Glomerular endothelial cell (primary cell): ENCODE results near the gene CFC1. TPM values are rescaled to one million over a fixed set of nuclear protein-coding genes. Genes with fewer than 3 reads are reported as not detected.
"Not testable (repeated sequence)": the region's sequence is repeated elsewhere in the genome, so short reads cannot be mapped to it uniquely, and the experiment has no call there.

Experiments used
- DNase-seq: peaks from one replicate; pipeline ENCODE4 v3.0.0-alpha.2; 2011; ENCODE audit warnings: low read depth, low spot score; ENCODE audit errors: extremely low read depth
- total RNA-seq: library from RNA; depleted of rRNA; stranded (reverse); fragments of >200 nt; gene quantifications from 2 replicates; pipeline ENCODE4 v1.2.3, GENCODE V29; 2015

Gene CFC1
- not detected in 2 replicates for total RNA-seq

DNA sequence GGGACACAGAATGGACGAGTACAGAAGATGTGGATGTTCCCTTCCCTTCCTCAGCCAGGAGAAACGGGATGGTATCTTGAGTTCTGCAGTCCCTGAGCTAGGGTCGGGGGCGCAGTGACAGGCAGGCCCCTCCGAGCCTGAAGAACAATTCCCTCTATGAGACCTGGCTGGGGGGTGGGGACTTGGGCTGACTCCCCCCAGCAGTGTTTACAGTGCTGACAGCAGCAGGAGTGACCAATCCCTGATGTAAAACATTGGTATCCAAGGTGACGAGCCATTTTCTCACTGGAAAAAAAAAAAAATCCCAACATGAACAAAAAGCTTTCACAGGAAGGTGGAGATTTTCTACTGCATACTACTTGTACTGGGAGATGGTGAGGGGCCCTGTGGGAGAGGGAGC lies at the start of gene CFC1:
TSS of gene CFC1 (minus strand) at position 183 of the 400 bp plus-strand sequence. CDS start 288 bp downstream, outside the sequence.
- not testable (repeated sequence) for DNase-seq

DNA sequence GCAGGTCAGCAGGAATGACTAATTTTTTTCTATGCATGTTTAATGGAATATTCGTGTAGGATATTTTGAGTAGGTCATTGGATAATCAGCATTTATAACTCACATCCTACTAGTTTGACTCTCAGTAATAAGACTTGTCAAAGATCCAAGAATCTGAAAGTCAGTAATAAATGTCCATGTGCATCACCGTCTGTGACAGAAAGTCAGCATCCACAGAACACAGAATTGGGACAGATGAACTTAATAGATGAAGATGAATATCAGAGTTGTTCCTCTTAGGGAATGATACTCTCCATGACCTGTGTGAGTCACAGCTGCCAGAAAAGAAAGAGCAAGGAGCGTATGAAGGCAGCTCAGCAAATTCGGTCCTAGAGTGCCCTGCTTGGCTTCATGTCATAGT lies 42.3 kb upstream of the CFC1 start:
- not testable (repeated sequence) for DNase-seq

DNA sequence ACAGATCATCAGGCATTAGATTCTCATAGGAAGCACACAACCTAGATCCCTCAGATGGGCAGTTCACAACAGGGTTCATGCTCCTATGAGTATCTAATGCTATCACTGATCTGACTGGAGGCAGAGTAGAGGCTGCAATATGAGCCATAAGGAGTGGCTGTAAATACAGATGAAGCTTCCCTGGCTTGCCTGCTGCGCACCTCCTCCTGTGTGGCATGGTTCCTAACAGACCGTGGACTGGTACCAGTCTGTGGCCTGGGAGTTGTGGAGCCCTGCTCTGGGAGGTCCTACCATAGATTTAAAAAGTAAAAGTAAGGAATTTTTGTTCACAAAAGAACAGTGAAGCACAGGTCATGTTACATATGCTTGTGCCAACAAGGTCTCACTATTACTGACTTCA lies 39.6 kb upstream of the CFC1 start:
- DNase-seq: not testable (repeated sequence)

DNA sequence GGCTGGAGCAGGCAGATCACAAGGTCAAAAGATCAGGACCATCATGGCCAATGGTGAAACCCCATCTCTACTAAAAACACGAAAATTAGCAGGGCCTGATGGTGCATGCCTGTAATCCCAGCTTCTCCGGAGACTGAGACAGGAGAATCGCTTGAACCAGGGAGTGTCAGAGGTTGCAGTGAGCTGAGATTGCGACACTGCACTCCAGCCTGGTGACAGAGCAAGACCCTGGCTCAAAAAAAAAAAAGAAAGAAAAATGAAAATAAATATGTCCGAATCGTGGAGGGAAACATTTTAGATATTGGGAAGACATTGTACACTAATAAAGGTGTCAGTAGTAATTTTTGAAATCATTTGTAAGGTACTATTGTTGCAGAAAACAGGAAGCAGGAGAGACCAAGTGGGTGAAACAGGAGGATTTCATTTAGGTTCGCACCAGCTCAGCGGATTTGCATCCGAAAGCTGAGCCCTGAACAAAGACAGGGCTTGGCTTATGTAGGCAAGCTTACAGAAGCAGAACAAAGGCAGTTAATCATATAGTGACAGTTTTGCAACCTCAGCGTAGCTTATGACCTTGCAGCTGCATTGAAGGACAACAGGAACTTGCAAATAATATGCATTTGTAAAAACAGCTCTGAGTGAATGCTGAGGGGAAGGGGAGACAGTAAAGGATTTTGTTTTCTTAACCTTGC lies 29.6 kb upstream of the CFC1 start:
- not testable (repeated sequence) for DNase-seq

DNA sequence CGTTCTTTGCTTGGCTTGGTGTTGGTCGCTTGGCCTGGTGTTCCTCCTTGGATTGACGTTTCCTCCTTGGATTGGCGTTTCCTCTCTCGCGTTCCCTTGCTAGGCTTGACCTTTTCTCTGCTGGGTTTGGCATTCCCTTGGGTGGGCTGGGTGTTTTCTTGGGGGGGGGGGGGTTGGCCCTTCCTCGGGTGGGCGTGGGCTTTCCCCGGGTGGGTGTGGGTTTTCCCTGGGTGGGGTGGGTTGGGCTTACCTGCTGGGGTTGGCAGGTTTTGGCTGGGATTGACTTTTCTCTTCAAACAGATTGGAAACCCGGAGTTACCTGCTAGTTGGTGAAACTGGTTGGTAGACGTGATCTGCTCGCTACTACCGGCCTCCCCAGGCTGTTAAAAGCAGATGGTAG lies 11.8 kb upstream of the CFC1 start, which contains the start of gene POTEJ:
TSS of gene POTEJ (plus strand) at position 301 of the 400 bp plus-strand sequence. CDS start at position 394, 93 bp downstream.
- not testable (repeated sequence) for DNase-seq

DNA sequence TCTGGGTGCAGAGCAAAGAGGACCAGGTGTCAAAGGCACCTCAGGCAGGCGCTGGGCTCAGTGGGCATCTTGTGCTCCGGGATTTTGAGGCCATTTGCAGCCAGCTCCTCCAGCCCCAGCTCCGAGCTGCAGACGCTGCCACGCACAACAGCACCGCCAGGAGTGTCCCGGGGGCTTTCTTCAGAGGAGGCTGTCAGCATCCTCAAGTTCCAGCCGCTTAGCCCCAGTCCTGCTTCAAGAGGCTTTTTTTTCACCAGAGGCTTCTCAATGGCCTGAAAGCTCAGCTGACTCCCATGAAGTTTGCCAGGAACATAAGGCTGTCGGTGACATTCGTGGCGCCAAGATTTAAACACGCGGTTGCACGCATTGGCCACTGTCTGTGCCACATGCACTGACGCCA lies 11.1 kb upstream of the CFC1 start:
- DNase-seq: not testable (repeated sequence)

DNA sequence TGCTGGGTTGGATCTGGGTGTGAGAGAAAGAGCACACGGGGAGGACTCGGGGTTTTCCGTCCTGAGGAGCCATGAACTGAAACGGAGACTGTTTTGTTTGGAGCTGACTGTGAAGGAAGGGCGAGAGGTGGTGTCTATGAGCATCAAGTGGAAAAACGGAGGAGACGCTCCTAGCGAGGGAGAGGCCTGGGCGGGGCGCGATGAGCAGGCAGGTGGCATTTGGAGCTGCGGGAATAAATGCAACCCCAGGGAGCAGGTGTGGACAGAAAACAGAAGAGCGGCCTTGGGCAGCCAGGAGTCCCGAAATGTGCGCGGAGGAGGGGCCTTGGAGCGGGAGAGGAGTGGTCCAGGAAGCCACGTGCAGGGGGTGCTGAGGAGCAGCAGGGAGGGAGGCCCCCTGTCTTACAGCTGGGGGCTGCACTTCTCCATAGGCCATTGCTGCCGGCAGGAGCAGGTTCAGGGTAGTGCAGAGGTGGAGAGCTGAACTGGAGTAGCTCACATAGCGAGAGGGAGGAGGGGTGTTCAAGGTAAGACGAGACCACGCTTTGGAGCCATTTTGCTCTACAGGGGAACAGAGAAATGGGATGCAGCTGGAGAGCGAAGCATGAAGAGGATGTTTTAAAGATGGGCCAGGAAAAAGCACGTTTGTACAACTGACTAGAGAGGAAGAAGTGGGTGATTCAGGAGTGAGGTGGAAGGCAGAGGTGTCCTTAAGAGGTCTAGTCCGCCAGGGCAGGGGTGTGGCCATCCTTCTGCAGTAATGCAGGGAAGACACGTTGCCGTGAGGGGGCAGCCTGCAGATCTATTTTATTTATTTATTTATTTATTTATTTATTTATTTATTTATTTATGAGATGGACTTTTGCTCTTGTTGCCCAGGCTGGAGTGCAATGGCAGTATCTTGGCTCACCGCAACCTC lies 9.9 kb upstream of the CFC1 start:
- not testable (repeated sequence) for DNase-seq

DNA sequence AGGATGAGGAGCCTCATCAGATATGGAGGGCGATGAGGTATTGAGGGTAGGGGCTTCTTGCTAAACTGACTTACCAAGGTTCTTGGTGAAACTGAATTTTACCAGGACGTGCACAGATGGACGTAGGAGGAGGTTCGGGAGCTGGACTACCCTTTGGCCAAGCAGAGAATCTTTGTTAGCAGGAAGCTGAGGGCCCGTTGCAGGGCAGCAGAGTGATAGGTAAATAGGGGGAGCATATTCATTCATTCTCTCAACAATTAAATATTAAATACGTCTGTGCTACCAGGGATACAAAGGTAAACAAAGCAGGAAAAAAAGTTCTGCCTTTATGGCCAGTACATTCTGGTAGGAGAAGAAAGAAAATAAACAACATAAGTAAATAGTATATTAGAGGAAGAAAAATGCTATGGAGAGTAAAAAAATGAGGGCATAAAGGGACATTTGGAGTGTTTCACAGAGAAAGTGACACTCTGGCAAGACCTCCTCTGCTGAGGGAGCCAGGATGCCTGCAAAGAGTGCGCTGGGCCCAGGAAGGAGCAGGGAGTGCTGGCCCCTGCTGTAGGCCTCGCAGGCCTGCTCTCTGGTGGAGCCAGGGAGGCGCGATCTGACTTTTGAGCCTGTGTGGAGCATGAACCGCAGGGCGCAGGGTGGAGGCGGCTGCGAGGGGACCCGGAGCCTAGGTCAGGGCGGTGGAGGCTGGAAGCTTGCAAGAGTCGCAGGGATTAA lies 9.1 kb upstream of the CFC1 start:
- not testable (repeated sequence) for DNase-seq

DNA sequence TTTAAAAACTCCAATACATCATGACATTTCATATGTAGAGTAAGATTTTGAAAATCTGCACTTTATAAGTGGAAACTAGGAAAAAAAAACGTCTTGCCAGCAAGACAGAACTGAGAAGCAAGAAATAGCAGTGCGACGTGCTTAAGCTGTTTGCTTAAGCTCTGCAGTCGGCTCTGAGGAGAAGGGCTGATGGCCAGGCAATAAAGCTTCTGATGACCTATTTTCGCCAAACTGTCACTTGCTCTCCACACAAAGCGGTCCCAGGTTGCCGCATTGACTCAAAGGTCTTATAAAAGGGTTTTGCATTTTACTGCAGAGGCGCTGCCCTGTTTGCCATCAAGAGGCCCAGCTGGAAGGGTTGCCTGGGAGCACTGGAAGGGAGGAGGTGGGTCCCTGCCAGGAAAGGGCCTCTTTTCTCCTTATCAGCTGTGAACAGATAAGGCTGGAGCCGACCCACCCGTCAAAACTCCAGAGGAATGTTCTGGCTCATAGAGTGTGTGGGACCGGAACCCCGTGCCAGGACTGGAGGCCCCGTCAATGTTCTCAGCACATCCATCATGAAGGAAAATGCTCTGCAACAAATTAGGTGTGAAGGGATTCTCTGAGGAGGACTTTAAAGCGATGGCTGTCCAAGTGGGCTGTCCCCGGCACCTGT lies 2.4 kb upstream of the CFC1 start:
- DNase-seq: not testable (repeated sequence)

DNA sequence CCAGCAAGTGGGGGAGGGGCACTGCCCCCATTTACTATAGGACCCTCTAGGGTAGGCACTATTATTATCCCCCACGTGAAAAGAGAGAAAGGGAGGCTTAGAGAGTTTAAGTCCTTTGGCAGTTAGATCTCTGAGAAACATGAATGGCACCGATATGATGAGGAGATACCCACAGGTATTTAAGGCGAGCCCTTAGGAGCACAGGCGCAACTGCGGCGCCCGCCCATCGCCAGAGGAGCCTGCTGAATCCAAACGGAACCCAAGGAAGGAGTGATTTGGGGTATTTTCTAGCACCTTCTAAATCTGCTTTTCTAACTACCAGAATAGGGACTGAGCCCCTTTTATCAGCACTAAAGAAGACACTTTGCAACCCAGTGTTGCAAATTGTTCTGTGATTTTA lies 551 bp upstream of the CFC1 start:
- DNase-seq: not testable (repeated sequence)

DNA sequence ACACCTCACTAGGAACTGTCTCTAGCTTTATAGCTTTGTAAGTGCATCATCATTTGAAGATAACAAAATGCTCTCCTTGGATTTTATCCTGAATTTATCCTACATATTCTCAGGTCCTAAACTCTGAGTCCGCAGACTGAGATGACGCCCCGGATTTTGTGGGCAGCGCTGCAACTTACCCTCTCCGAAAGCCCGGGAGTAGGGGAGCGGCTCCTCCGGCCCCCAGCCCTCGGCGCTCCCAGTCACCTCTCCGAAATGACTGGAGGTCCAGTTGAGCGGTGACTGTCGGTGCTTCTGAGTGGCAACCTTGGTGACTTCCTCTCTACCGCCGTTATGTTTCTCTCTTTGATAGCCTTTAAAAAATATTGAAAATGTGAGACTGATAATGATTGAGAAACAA lies 912 bp downstream of the CFC1 start:
- DNase-seq: not testable (repeated sequence)

DNA sequence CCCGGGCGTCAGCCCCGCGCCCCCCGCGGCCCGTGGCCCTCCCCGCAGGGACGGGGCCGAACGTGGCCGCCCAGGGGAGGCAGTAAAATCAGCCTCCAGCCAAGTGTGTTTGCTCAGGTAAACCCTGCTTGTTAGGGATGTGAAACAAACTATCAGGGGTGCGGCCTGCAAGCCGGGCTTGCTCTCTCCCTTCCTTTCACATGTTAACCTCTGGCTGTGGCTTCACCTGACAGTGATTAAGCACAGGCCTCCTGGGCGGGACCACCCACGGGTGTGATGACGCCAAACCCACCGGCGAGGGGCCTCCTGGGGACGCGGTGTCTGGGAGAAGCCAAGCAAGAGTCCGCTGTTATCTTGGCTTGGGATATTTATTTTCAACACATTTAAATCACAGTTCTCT lies 1.4 kb downstream of the CFC1 start:
- DNase-seq: not testable (repeated sequence)

DNA sequence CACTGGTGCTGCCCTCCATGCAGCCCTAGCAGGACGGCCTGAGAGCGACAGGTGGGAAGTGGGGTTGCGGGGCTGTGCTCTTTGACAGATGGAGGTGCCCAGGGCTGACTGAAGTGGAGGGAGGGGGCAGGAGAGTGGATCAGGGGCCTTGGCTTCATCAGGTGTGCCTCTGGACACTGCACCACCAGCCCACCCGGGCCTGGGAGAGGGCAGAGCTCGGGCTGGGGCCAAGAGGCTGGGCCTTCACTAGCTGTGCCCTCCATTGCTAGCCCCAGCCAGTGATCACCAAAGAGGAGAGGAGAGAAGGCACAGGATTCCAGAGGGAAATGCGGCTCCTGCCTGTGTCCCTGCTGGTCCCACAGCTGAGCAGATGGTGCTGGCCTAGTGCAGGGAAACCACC lies 2.6 kb downstream of the CFC1 start:
- not testable (repeated sequence) for DNase-seq

DNA sequence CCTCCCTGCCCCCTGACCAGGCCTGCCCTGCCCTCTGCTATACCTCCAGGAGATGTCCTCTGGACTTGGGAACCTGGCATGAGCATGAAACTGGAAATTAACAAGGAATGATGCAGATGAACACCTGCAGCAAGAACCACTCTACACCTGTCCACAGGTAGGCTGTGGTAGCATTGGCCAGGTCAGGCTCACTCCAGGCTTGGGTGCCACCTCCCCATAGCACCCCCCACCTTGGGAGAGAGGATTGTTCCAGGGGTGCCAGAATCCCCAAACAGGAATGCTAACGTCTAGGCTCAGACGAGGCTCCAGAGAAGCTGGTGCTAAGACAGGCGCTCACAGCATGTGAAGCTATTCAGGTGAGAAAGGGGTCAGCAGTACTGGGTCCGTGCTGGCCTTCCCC lies 5.4 kb downstream of the CFC1 start:
- not testable (repeated sequence) for DNase-seq

DNA sequence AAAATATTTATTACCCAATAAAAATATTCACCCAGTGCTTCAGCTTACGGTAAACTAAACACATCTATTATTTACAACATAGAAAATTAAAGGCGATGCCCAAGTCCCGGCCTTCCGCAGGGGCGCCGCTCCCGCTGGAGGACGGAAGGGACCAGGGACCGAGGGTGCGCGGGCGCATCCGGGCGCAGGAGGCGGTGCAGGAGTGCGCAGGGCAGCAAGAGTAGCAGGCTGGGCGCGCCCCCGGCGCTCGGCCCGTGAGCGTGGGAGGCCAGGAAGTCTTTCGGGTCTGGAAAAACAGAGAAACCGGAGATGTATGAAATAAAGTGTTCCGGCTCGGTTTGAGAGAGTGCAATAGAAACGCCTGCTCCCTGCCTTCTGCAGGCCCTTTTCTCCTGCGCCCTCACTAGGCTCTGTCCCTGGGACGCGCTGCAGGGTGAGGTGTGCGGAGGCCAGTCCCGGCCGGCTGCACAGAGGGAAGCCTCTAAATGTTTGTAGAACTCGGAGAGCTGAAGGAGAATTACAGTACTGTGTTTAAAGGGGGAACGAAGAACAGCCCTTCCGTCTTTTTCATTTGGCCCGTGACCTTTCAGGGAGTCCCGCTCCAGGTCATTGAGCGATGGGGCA lies 6.5 kb downstream of the CFC1 start:
- not testable (repeated sequence) for DNase-seq

DNA sequence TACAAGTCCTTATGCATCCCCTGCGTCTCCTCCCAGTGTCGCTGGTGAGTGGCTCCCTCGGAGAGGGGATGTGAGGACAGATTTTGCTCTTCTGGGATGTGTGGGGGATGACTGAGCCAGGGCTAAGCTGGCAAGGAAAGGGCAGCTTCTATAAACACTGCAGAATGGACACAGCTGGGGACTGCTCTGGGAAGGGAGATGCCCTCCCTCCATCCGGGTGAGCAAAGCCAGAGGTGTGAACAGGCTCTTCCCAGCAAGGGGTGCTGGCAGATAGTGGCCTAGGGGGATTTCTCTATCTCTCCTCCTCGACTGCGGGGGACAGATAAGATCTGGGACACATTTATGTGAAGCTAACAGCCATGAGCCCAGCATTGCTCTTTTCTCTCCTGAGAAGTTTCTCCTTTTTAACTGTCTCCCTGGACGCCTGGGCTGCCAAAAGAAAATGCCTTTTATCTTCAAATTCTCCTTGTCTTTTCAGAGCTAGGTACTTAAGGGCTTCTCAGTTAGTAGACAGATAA lies 8.5 kb downstream of the CFC1 start:
- DNase-seq: not testable (repeated sequence)

DNA sequence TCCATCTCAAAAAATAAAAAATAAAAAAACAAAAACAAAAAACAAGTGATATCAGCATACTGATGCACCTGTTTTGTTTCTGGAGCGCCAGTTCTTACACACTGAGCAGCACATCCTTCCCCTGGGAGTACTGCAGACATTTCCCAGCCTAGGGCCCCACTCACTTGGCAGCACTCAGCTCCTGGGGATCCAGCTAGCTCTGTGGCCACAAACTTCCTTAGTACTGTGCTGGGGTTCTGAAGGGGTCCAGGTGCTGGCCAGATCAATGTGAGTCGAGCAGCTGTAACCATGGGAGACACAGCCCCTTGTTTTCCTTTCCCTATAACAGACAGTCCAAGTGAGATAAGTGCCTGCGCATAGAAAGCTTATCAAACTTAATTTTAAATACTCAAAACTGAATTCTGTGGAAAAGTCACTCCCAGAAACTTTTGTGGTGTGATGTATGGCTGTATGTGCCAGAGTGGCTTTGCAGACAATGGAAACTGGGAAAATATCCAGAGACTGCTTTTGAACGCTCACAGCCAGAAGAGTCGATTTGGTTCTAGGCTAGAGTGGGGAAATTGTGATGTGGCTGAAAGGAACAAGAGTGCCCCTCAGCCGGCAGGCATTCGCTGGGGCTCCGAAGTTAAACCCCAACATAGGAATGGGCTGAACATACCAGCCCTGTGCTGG lies 9.1 kb downstream of the CFC1 start:
- DNase-seq: not testable (repeated sequence)

DNA sequence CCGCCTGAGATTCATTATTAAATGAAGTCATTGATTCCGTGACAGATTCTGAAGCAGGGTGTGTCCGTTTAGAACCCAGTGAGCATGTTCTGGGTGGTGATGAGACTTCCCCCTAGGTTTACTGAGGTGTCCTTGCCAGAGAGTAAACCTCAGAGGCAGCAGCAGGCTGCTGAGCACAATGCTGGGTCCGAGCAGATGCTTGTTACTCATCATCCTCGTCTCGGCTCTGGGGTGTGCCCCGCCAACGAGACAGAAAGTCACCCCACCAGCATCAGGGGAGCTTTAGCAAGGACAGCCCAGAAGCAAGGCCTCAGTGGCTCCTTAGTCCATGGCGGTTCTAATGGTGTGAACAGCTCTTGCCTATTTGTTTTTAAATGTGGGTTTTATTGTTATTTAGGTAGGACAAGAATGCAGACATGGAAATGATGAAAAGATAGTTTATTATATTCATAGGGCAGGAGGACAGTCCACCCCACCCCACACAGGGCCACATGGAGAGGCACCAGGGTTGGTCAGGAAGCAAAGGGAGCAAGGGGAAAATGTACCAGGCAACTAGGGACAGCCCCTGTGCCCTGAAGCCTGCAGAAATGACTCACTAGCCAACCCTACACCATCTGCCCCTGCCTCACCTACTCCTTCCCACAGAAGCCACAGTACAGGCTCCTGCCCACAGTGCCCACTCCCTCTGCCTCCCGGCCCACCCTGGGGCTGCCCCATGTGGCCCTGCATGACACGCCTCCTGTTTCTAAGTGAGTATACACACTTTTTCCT lies 10.5 kb downstream of the CFC1 start:
- DNase-seq: not testable (repeated sequence)
